Bronchial epithelial cell (primary cell): Measurements from ENCODE around the gene LYPD1. TPM values are rescaled to one million over a fixed set of nuclear protein-coding genes. Genes with fewer than 3 reads are reported as not detected.
A peak's percentile ranks its signal among the peaks of the same experiment; 100 is the strongest.

Experiments
- DNase-seq: peaks from one replicate; pipeline ENCODE4 v3.0.0-alpha.2; 2010; ENCODE audit warnings: low read depth
- FAIRE-seq: peaks from 2 replicates; lab custom pipeline; 2011; peaks lifted over from hg19 to GRCh38; lab: Jason Lieb, UNC
- H3K27me3 ChIP-seq: 2 replicates; pipeline ENCODE4 v1.5.1; 2011; ENCODE audit warnings: low read length; ENCODE audit not compliant: control insufficient read depth, insufficient read depth
- H3K36me3 ChIP-seq: 2 replicates; pipeline ENCODE4 v1.5.1; 2011; ENCODE audit warnings: low read length; ENCODE audit not compliant: control insufficient read depth, insufficient read depth
- H3K4me3 ChIP-seq: 2 replicates; pipeline ENCODE4 v1.5.1; 2011; ENCODE audit warnings: mild to moderate bottlenecking, low read depth, low read length, control low read depth
- total RNA-seq: library from RNA; depleted of rRNA; stranded (reverse); fragments of >200 nt; gene quantifications from 2 replicates; pipeline ENCODE4 v1.2.1, GENCODE V29; 2014
- TF ChIP-seq, protein P1 (sequence below): IDR thresholded peaks from 2 replicates; pipeline ENCODE4 v1.5.1; 2011; ENCODE audit warnings: mild to moderate bottlenecking, moderate library complexity, low read length, control low read depth, inconsistent platforms; ENCODE audit not compliant: insufficient read depth, severe bottlenecking

LYPD1 gene
- total RNA-seq, 1 donor from 2014 or later = under 0.01 TPM

DNA sequence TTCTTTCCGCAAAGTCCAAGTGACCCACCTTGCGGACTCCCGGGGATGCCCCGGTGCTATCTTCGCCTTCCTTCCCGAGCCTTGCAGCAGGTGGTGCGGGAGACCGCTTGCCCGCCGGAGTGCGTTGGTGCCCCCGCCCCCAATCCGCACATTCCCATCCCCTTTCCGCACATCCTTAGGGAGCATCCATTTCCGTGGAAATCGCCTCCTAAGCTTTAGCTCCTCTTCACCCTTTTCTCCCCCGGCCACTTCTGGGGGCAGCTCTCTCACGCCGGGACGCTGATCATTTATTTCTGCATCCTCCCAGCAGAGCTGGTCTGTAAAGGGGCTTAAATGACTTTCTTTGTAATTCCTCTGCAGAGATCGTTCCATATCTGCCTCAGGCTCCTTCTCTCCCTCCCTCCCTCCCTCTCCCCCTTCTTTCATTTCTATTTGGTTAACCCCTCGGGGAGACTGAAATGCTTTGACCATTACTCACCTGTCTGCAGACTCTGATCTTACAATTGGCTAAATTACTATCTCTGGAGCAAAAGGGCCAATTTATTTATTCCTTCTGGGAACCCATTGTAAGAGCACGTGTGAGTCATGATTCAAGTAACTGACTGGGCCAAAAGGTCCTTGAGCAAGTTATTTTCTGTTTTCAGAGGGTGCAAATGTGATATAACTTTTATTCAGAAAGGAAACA is 1.3 kb upstream of the LYPD1 start:
- DNase-seq (peak; percentile 85), FAIRE-seq (no peak)
- Histone ChIP-seq H3K27me3 (peaks cover 22% of the 10 kb centered on the region), H3K36me3 (no peaks in the 10 kb centered on the region), H3K4me3 (peak overlapping the region; percentile 35)
- TF ChIP-seq, protein P1, sequence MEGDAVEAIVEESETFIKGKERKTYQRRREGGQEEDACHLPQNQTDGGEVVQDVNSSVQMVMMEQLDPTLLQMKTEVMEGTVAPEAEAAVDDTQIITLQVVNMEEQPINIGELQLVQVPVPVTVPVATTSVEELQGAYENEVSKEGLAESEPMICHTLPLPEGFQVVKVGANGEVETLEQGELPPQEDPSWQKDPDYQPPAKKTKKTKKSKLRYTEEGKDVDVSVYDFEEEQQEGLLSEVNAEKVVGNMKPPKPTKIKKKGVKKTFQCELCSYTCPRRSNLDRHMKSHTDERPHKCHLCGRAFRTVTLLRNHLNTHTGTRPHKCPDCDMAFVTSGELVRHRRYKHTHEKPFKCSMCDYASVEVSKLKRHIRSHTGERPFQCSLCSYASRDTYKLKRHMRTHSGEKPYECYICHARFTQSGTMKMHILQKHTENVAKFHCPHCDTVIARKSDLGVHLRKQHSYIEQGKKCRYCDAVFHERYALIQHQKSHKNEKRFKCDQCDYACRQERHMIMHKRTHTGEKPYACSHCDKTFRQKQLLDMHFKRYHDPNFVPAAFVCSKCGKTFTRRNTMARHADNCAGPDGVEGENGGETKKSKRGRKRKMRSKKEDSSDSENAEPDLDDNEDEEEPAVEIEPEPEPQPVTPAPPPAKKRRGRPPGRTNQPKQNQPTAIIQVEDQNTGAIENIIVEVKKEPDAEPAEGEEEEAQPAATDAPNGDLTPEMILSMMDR = no peak

DNA sequence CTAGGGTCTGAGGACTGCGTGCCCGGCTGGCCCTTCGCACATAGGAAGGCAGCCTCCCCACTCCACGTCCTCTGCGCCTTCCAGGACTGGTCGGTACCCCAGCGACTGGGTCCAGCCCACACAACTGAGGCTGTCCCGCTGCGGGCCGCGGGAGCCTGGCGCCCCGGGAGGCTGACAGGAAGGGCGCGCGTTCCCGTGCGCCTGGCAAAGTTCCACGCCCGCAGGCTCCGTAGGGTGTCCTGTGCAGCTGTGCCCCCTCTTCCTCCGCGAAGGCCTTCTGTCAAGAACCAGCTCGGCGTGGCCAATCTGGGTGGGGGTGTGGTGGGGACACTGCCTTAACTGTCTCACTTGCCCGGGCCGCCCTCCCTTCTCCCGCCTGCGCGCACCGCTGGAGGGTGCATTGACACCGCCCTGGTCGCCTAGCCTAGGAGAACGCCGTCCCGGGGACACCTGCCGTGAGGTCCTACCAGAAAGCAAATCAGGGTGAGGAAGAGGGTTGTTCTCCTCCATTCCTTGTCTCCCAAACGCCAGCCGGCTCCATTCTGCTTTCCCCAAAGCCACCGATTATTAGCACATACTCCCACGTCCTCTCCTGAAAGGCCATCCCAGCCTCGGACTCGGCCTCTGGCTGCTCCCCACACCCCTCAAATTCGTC is 618 bp upstream of the LYPD1 start:
- Histone ChIP-seq H3K27me3 (peaks cover 22% of the 10 kb centered on the region), H3K36me3 (no peaks in the 10 kb centered on the region), H3K4me3 (peak overlapping the region; percentile 35)
- TF ChIP-seq, protein P1 = no peak
- DNase-seq = no peak
- FAIRE-seq = no peak

DNA sequence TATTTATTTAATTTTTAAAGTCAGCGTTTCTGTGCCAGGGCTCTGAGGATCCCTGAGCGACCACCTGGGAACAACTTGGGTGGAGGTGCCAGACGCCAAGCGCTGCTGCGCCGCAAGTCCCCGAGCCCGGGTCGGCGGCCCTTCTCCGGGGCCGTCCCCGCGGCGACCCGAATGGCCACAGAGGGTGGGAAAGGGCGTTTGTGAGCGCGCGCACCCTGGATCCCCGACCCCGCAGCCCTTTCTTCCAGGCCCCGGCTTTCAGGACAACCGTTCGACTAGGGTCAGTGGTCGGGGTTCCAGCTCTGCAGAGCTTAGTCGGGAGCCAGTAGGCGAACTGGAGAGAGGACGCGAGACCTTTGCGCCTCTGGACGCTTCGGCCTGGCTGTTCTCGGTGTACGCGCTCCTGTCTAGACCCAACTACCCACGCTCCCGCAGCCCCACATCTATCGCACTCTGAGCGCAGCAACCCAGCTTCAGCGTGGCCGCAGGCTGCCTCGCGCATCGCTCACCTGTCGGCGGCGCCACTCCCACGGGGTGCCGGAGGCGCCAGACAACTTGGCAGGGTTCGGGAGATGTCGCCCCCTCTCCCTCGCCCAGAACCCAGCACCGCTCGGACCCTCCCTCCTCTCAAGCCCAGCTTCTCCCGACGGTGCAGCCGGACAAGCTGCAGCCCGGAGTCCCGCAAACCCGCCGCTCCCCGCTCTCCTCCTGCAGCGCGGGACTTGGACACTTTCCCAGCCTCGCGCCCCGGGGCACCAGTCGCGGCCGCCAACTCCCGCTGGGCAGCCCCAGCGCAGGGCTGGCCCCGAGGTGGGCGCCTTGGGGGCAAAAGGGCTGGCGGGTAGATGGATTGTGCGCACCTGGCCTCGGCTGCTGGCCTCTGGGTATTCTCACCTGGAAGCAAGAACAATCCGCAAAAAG is 758 bp downstream of the LYPD1 start:
- Histone ChIP-seq H3K4me3 (peak overlapping the region; percentile 35), H3K36me3 (no peaks in the 10 kb centered on the region), H3K27me3 (peaks cover 22% of the 10 kb centered on the region)
- no peak for FAIRE-seq
- TF ChIP-seq, protein P1 = no peak
- DNase-seq = no peak

DNA sequence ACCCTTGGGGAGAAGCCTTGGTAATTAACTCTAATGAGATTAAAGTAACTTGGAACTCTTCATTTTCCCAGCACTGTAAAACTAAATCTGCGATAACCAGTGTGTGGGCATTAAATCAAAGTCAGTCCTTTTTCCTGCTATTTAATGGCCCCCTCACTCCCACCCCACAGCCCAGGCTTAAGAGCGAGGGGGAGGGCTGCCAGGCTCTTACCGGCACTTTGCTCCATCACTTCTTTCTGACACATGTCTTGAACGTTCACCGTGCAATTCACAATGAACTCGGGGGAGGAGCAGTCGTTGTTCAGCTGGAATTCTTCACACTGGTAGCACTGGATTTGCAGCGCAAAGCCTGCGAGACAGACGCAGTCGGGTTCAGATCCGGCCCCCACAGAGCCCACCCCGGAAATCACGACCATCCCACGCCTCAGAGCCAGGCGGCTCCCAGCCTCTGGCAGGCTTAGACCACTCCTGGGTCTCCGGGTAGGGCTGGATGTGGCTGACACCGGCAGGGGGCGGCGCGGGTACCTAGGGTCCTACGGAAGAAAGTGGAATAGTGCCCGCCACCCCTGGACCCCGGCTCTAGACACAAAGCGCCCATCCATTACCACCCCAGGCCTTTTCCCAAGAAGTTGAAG is 1.7 kb downstream of the LYPD1 start:
- TF ChIP-seq, protein P1 = peak; percentile 24
- DNase-seq (no peak), FAIRE-seq (no peak)
- H3K27me3 ChIP-seq = peaks cover 22% of the 10 kb centered on the region
- no peaks in the 10 kb centered on the region for H3K36me3 ChIP-seq
- H3K4me3 ChIP-seq = no peak overlapping the region

DNA sequence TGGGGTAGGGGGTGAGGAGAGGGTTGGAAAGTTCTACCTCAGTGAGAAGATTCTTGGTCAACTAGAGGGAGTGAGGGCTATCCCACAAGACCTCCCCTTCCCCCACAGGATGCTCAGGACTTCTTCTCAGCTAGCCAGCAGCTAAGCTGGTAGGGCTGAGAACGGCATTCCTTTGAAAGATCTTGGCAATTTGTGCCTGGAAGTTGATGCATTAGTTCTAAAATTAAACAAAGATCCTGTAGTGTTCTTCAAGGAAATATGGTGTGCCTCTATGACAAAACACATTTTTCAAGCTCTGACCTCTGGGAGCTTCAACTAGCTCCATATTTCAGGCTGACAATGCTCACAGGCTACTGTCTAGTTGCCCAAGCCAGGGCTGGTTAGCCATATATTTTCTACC is 2.3 kb downstream of the LYPD1 start:
- FAIRE-seq (no peak), DNase-seq (no peak)
- TF ChIP-seq, protein P1 = no peak
- Histone ChIP-seq H3K27me3 (peaks cover 22% of the 10 kb centered on the region), H3K4me3 (no peak overlapping the region), H3K36me3 (no peaks in the 10 kb centered on the region)
